SK-N-SH treated with all-trans-retinoic acid at 6 μM for 48 hours (cell line): ENCODE results near the gene DCUN1D2.

Source experiments
- ATAC-seq: fragments of 200-7000 bp; cut with Tn5 transposase; 3 replicates; pipeline ENCODE4 v1.9.1; 2020; ENCODE audit warnings: mild to moderate bottlenecking, moderate library complexity
- ARNTL ChIP-seq: fragments of 450-650 bp; formaldehyde crosslinking; IDR thresholded peaks from 2 replicates; pipeline ENCODE4 v1.5.0; 2020; ENCODE audit warnings: low read depth, mild to moderate bottlenecking, moderate library complexity, borderline replicate concordance
- BACH2 ChIP-seq: fragments of 250-450 bp; sonication (Bioruptor Pico); IDR thresholded peaks from 2 replicates; pipeline ENCODE4 v1.9.0; 2021; ENCODE audit warnings: mild to moderate bottlenecking, borderline replicate concordance
- CREB5 ChIP-seq: fragments of 250-450 bp; sonication (Bioruptor Pico); IDR thresholded peaks from 2 replicates; pipeline ENCODE4 v1.5.1; 2020; ENCODE audit warnings: low read depth, mild to moderate bottlenecking, moderate library complexity
- CSDC2 ChIP-seq: fragments of 250-450 bp; sonication (Bioruptor Pico); IDR thresholded peaks from 2 replicates; pipeline ENCODE4 v1.5.0; 2020; ENCODE audit warnings: mild to moderate bottlenecking, moderate library complexity
- CSRNP3 ChIP-seq: fragments of 250-450 bp; sonication (Bioruptor Pico); IDR thresholded peaks from 2 replicates; pipeline ENCODE4 v1.5.1; 2021; ENCODE audit warnings: mild to moderate bottlenecking, moderate library complexity
- ESRRG ChIP-seq: fragments of 250-450 bp; sonication (Bioruptor Pico); IDR thresholded peaks from 2 replicates; pipeline ENCODE4 v1.6.1; 2021; ENCODE audit warnings: mild to moderate bottlenecking
- GLIS3 ChIP-seq: fragments of 250-450 bp; sonication (Bioruptor Pico); IDR thresholded peaks from 2 replicates; pipeline ENCODE4 v1.5.0; 2020; ENCODE audit warnings: mild to moderate bottlenecking, moderate library complexity
- ISL1 ChIP-seq: fragments of 250-450 bp; sonication (Bioruptor Pico); IDR thresholded peaks from 2 replicates; pipeline ENCODE4 v2.1.2; 2022; ENCODE audit warnings: mild to moderate bottlenecking, moderate library complexity
- PPARA ChIP-seq: fragments of 250-450 bp; sonication (Bioruptor Pico); IDR thresholded peaks from 2 replicates; pipeline ENCODE4 v1.5.0; 2020; ENCODE audit warnings: mild to moderate bottlenecking, borderline replicate concordance
- RARB ChIP-seq: fragments of 250-450 bp; sonication (Bioruptor Pico); IDR thresholded peaks from 2 replicates; pipeline ENCODE4 v1.8.0; 2021; ENCODE audit warnings: mild to moderate bottlenecking, moderate library complexity
- SNAI2 ChIP-seq: fragments of 250-450 bp; sonication (Bioruptor Pico); IDR thresholded peaks from 2 replicates; pipeline ENCODE4 v1.5.0; 2020; ENCODE audit warnings: mild to moderate bottlenecking, moderate library complexity
- TCF4 ChIP-seq: fragments of 250-450 bp; sonication (Bioruptor Pico); IDR thresholded peaks from 2 replicates; pipeline ENCODE4 v1.8.0; 2021; ENCODE audit warnings: mild to moderate bottlenecking, moderate library complexity, borderline replicate concordance
- TOX ChIP-seq: fragments of 250-450 bp; sonication (Bioruptor Pico); IDR thresholded peaks from 2 replicates; pipeline ENCODE4 v1.8.0; 2021; ENCODE audit warnings: mild to moderate bottlenecking, moderate library complexity, borderline replicate concordance
- ZC3H10 ChIP-seq: fragments of 250-450 bp; sonication (Bioruptor Pico); IDR thresholded peaks from 2 replicates; pipeline ENCODE4 v1.5.1; 2021; ENCODE audit warnings: mild to moderate bottlenecking, moderate library complexity
- ZFP3 ChIP-seq: fragments of 250-450 bp; sonication (Bioruptor Pico); IDR thresholded peaks from 2 replicates; pipeline ENCODE4 v1.5.0; 2020; ENCODE audit warnings: mild to moderate bottlenecking, moderate library complexity
- ZFP30 ChIP-seq: fragments of 450-650 bp; formaldehyde crosslinking; IDR thresholded peaks from 2 replicates; pipeline ENCODE4 v1.5.0; 2022; ENCODE audit warnings: mild to moderate bottlenecking, moderate library complexity
- ZNF565 ChIP-seq: fragments of 450-650 bp; formaldehyde crosslinking; conservative IDR thresholded peaks from 2 replicates; pipeline ENCODE4 v1.5.0; 2020; ENCODE audit warnings: low read depth, mild to moderate bottlenecking, moderate library complexity
- ZNF8 ChIP-seq: fragments of 450-650 bp; formaldehyde crosslinking; IDR thresholded peaks from 2 replicates; pipeline ENCODE4 v1.5.0; 2020; ENCODE audit warnings: mild to moderate bottlenecking, moderate library complexity
- TF ChIP-seq, protein P1 (sequence below): fragments of 250-450 bp; sonication (Bioruptor Pico); IDR thresholded peaks from 2 replicates; pipeline ENCODE4 v1.8.0; 2020; ENCODE audit warnings: mild to moderate bottlenecking, moderate library complexity, borderline replicate concordance

Gene DCUN1D2

DNA sequence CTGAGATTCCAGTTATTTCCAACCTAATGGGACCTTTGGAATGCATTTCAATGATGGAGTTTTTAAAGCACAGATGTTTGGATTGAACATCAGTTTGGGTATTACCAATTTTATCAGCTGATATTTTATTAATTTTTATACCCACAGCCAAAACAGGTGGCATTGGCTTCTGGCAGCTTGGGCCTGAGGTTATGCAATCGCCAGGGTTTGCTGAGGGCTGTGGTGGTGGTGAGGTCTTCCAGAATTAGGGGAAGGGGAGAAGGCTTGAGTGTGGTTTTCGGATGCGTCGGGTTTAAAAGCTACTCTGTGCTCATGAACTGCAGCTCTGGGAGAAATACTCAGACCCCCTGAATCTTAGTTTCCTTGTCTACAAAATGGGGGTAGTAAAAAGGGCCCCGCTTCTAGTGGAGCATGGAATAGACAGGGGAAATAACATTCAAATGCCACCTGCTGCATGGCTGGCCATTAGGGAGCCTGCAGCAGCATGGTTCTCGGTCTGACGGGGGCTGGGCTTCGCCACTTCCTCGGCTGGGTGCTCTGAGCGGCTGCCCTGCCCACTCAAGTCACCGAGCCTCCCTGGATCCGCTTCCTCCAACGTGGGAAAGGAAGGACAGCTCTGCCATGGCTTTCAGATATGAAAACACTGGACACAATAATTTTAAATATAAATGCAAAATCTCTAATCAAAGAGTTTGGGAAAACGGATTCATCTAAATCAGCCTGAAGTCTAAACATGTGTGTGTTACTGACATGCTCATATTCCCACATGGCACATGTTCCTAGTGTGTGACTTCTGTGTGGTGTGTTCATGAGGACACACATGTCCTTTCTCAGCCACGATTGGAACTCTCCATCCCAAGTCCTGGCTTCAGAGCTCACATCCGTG lies 72.4 kb downstream of the DCUN1D2 start:
- TF ChIP-seq PPARA (CRISPR knock-in tag) (no peak), CREB5 (CRISPR knock-in tag) (no peak), ZNF565 (CRISPR knock-in tag) (no peak), ESRRG (no peak), ISL1 (no peak), ZFP3 (no peak)
- no peak for ATAC-seq

- ATAC-seq: no peak
- TF ChIP-seq BACH2 (no peak), TOX (CRISPR knock-in tag) (no peak), ZNF8 (no peak), ZFP30 (CRISPR knock-in tag) (no peak), ZFP3 (no peak), ARNTL (CRISPR knock-in tag) (no peak), ZC3H10 (CRISPR knock-in tag) (no peak)
- TF ChIP-seq, protein P1, sequence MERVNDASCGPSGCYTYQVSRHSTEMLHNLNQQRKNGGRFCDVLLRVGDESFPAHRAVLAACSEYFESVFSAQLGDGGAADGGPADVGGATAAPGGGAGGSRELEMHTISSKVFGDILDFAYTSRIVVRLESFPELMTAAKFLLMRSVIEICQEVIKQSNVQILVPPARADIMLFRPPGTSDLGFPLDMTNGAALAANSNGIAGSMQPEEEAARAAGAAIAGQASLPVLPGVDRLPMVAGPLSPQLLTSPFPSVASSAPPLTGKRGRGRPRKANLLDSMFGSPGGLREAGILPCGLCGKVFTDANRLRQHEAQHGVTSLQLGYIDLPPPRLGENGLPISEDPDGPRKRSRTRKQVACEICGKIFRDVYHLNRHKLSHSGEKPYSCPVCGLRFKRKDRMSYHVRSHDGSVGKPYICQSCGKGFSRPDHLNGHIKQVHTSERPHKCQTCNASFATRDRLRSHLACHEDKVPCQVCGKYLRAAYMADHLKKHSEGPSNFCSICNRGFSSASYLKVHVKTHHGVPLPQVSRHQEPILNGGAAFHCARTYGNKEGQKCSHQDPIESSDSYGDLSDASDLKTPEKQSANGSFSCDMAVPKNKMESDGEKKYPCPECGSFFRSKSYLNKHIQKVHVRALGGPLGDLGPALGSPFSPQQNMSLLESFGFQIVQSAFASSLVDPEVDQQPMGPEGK (CRISPR knock-in tag): no peak
These were observed 73.3 kb downstream of the DCUN1D2 start for GRCh38 chr13:113417008-113417751.

DNA sequence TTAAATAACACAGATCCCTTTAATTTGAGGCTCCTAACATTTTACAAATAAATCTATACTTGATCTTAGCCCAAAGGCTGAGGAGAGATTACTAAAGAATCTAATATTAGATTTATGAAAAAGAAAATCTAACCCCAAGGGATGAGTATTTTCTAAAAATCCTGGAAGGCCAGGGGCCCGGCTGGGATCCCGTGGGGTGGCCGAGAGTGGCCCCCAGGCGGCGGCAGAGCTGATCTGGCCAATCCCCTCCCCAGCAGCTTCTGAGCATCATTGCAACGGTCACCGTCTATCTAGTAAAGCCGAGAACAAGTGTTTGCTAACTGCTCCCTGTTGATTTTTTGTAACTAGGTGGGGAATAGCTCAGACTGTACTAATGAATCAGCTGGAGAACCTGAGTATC lies 74.7 kb downstream of the DCUN1D2 start:
- ATAC-seq: no peak
- TF ChIP-seq RARB: no peak

- TF ChIP-seq ISL1: no peak
- TF ChIP-seq ZC3H10 (CRISPR knock-in tag): no peak
- TF ChIP-seq ZNF565 (CRISPR knock-in tag): no peak
- no peak for TF ChIP-seq RARB
- no peak for TF ChIP-seq GLIS3
- no peak for TF ChIP-seq ZNF8
- no peak for TF ChIP-seq TOX (CRISPR knock-in tag)
- TF ChIP-seq ESRRG: no peak
- no peak for TF ChIP-seq ZFP3
- TF ChIP-seq SNAI2 (CRISPR knock-in tag): no peak
- TF ChIP-seq CSDC2 (CRISPR knock-in tag): no peak
- no peak for TF ChIP-seq CREB5 (CRISPR knock-in tag)
- no peak for TF ChIP-seq PPARA (CRISPR knock-in tag)
- TF ChIP-seq TCF4 (CRISPR knock-in tag): no peak
- TF ChIP-seq BACH2: no peak
- TF ChIP-seq, protein P1 (CRISPR knock-in tag): no peak
- TF ChIP-seq ZFP30 (CRISPR knock-in tag): no peak
- TF ChIP-seq CSRNP3: no peak
- TF ChIP-seq ARNTL (CRISPR knock-in tag): no peak
- no peak for ATAC-seq
These were observed 75.5 kb downstream of the DCUN1D2 start for GRCh38 chr13:113415032-113415431.
